Activated naive CD8-positive, alpha-beta T cell (primary cell): ENCODE results near the gene ESF1.
"Not testable (repeated sequence)": the region's sequence is repeated elsewhere in the genome, so short reads cannot be mapped to it uniquely, and the experiment has no call there.

Experiments
- H3K27ac Mint-ChIP-seq: one replicate; pipeline ENCODE4 v1.8.0; 2021; ENCODE audit warnings: mixed read lengths
- H3K27me3 Mint-ChIP-seq: one replicate; pipeline ENCODE4 v1.8.0; 2021; ENCODE audit warnings: mixed read lengths
- H3K36me3 Mint-ChIP-seq: one replicate; pipeline ENCODE4 v1.8.0; 2021; ENCODE audit warnings: mixed read lengths
- H3K4me1 Mint-ChIP-seq: one replicate; pipeline ENCODE4 v1.8.0; 2021; ENCODE audit warnings: low read depth, mixed read lengths
- H3K4me3 Mint-ChIP-seq: one replicate; pipeline ENCODE4 v1.8.0; 2021; ENCODE audit warnings: mild to moderate bottlenecking, mixed read lengths
- H3K9me3 Mint-ChIP-seq: one replicate; pipeline ENCODE4 v1.8.0; 2021; ENCODE audit warnings: low read depth, mixed read lengths

The ESF1 gene

GRCh38 chr20:13771853-13772453, 12.8 kb downstream of the ESF1 start:
- Mint-ChIP-seq H3K27me3 (no peaks in the 10 kb centered on the region), H3K4me3 (no peak overlapping the region), H3K4me1 (peaks cover 9% of the 10 kb centered on the region), H3K36me3 (peaks cover 13% of the 10 kb centered on the region), H3K9me3 (no peaks in the 10 kb centered on the region), H3K27ac (no peak overlapping the region)

GRCh38 chr20:13770141-13770540, 14.6 kb downstream of the ESF1 start:
- Mint-ChIP-seq H3K9me3 (peaks cover 3% of the 10 kb centered on the region), H3K27ac (no peak overlapping the region), H3K36me3 (peaks cover 24% of the 10 kb centered on the region), H3K4me3 (no peak overlapping the region), H3K4me1 (peaks cover 5% of the 10 kb centered on the region), H3K27me3 (no peaks in the 10 kb centered on the region)

- Mint-ChIP-seq H3K4me1 (peaks cover 6% of the 10 kb centered on the region), H3K9me3 (peaks cover 3% of the 10 kb centered on the region), H3K27me3 (no peaks in the 10 kb centered on the region), H3K4me3 (no peak overlapping the region), H3K27ac (no peak overlapping the region), H3K36me3 (peaks cover 26% of the 10 kb centered on the region)
Observed at GRCh38 chr20:13765868-13766416, 18.8 kb downstream of the ESF1 start.

GRCh38 chr20:13765299-13765698, 19.4 kb downstream of the ESF1 start:
- H3K27ac Mint-ChIP-seq = no peak overlapping the region
- peaks cover 6% of the 10 kb centered on the region for H3K4me1 Mint-ChIP-seq
- H3K9me3 Mint-ChIP-seq = peaks cover 3% of the 10 kb centered on the region
- peaks cover 26% of the 10 kb centered on the region for H3K36me3 Mint-ChIP-seq
- no peak overlapping the region for H3K4me3 Mint-ChIP-seq
- no peaks in the 10 kb centered on the region for H3K27me3 Mint-ChIP-seq

- not testable (repeated sequence) for H3K4me1 Mint-ChIP-seq, H3K27ac Mint-ChIP-seq, H3K9me3 Mint-ChIP-seq, H3K27me3 Mint-ChIP-seq, H3K4me3 Mint-ChIP-seq
- peaks cover 17% of the 10 kb centered on the region for H3K36me3 Mint-ChIP-seq
Observed at GRCh38 chr20:13760451-13760946, 24.2 kb downstream of the ESF1 start.

- Mint-ChIP-seq H3K27me3 (no peaks in the 10 kb centered on the region), H3K36me3 (peaks cover 11% of the 10 kb centered on the region), H3K4me3 (no peak overlapping the region), H3K9me3 (no peaks in the 10 kb centered on the region), H3K4me1 (no peaks in the 10 kb centered on the region), H3K27ac (no peak overlapping the region)
Observed at GRCh38 chr20:13758884-13759283, 25.8 kb downstream of the ESF1 start.

- no peaks in the 10 kb centered on the region for H3K4me1 Mint-ChIP-seq
Observed at GRCh38 chr20:13756551-13756950, 28.2 kb downstream of the ESF1 start.

GRCh38 chr20:13755809-13756208, 28.9 kb downstream of the ESF1 start:
- Mint-ChIP-seq H3K27me3 (no peaks in the 10 kb centered on the region), H3K4me3 (no peak overlapping the region), H3K9me3 (no peaks in the 10 kb centered on the region), H3K4me1 (no peaks in the 10 kb centered on the region), H3K27ac (no peak overlapping the region), H3K36me3 (peaks cover 11% of the 10 kb centered on the region)

More at GRCh38 chr20:13756551-13756950, 28.2 kb downstream of the ESF1 start:
- Mint-ChIP-seq H3K9me3 (no peaks in the 10 kb centered on the region), H3K27ac (no peak overlapping the region), H3K36me3 (peaks cover 11% of the 10 kb centered on the region), H3K27me3 (no peaks in the 10 kb centered on the region), H3K4me3 (no peak overlapping the region)

DNA sequence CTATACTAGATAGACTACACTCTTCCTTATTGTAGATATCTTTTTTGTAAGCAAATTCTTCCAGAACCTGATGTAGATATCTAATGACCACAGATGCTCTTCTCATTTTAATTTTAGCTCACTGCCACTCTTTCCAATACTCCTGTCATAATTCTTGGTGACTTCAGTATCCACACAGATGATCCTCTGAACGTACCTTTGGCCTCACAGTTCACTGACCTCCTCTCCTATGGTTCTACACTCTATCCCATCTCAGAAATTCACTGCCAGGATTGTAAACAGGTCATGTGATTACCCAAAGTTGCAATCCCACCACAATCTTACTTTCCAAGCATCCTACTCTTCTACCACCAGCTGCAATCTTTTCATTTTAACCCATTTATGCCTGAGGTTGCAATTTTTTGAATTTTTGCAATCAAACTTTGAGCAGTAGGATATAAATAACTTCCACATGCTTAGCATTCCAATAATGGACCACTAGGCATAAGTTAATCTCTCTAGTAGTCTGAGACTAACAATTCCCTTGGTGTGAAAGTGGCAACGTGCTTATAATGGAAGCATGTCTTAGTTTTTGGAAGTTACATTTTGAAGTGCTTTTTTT, 31.2 kb downstream of the ESF1 start:
- no peak overlapping the region for H3K27ac Mint-ChIP-seq
- H3K27me3 Mint-ChIP-seq = no peaks in the 10 kb centered on the region
- peaks cover 7% of the 10 kb centered on the region for H3K36me3 Mint-ChIP-seq
- H3K4me3 Mint-ChIP-seq = no peak overlapping the region
- no peaks in the 10 kb centered on the region for H3K9me3 Mint-ChIP-seq
- no peaks in the 10 kb centered on the region for H3K4me1 Mint-ChIP-seq

GRCh38 chr20:13749811-13750210, 34.9 kb downstream of the ESF1 start:
- H3K36me3 Mint-ChIP-seq = peaks cover 10% of the 10 kb centered on the region

GRCh38 chr20:13745784-13746183, 38.9 kb downstream of the ESF1 start:
- Mint-ChIP-seq H3K27me3 (no peaks in the 10 kb centered on the region), H3K9me3 (peaks cover 7% of the 10 kb centered on the region), H3K27ac (no peak overlapping the region), H3K4me1 (peaks cover 11% of the 10 kb centered on the region), H3K36me3 (peaks cover 36% of the 10 kb centered on the region), H3K4me3 (no peak overlapping the region)

More at GRCh38 chr20:13749811-13750210, 34.9 kb downstream of the ESF1 start:
- Mint-ChIP-seq H3K27me3 (no peaks in the 10 kb centered on the region), H3K4me3 (no peak overlapping the region), H3K9me3 (no peaks in the 10 kb centered on the region), H3K4me1 (peaks cover 1% of the 10 kb centered on the region), H3K27ac (no peak overlapping the region)

- Mint-ChIP-seq H3K9me3 (peaks cover 10% of the 10 kb centered on the region), H3K4me1 (peaks cover 14% of the 10 kb centered on the region), H3K27ac (no peak overlapping the region), H3K36me3 (peaks cover 44% of the 10 kb centered on the region), H3K4me3 (no peak overlapping the region), H3K27me3 (no peaks in the 10 kb centered on the region)
Observed at GRCh38 chr20:13744352-13744751, 40.4 kb downstream of the ESF1 start.

GRCh38 chr20:13741879-13742278, 42.8 kb downstream of the ESF1 start:
- H3K36me3 Mint-ChIP-seq = peaks cover 51% of the 10 kb centered on the region

DNA sequence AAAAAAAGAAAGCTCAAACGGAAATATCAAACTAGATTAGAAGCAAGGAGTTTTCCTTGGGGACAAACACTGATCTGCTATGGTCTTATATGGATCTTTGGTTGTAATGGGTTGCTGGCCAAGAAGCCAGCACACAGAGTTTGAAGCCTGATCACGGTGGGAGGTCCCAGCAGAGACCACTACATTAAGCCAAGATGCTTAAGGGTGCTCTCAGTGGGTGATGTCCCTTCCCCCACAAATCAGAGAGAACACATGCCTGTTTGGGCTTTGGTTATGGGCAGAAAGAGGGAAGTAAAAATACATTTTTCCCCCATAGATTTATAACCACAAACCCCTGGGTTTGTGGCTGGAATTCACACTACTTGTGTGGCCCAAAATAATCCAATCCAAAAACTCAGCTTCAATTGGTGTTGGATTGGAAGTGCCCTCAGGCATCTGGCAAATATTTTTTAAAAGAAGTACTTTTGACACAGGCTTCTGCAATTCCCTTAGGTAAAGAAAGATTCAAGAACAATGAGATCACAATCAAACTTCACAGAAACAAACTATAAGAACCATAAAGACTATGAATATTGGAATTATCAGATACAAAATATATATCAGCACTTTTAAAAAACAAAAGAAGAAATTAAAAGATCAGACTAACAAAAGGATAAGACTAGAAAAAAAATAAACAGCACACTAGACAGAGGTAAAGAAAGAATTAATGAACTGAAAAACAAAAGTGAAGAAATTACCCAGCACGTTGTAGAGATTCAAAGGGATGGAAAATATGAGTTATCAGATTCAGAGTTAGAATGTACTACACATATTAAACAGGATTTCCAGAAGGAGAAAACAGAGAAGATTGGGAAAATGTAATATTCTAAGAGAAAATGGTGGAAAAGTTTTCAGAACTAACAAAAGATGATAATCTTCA, 44.7 kb downstream of the ESF1 start:
- Mint-ChIP-seq H3K36me3 (peaks cover 51% of the 10 kb centered on the region), H3K4me1 (peaks cover 16% of the 10 kb centered on the region), H3K27me3 (no peaks in the 10 kb centered on the region), H3K27ac (no peak overlapping the region), H3K9me3 (peaks cover 10% of the 10 kb centered on the region), H3K4me3 (no peak overlapping the region)

More at GRCh38 chr20:13741879-13742278, 42.8 kb downstream of the ESF1 start:
- no peak overlapping the region for H3K27ac Mint-ChIP-seq
- H3K9me3 Mint-ChIP-seq = peaks cover 10% of the 10 kb centered on the region
- no peaks in the 10 kb centered on the region for H3K27me3 Mint-ChIP-seq
- H3K4me1 Mint-ChIP-seq = peaks cover 14% of the 10 kb centered on the region
- H3K4me3 Mint-ChIP-seq = no peak overlapping the region

GRCh38 chr20:13738187-13738586, 46.5 kb downstream of the ESF1 start:
- H3K4me3 Mint-ChIP-seq, H3K9me3 Mint-ChIP-seq, H3K27me3 Mint-ChIP-seq, H3K27ac Mint-ChIP-seq: not testable (repeated sequence)
- Mint-ChIP-seq H3K36me3 (peaks cover 48% of the 10 kb centered on the region), H3K4me1 (peaks cover 13% of the 10 kb centered on the region)
